AG09309 (cell line): ENCODE measurements around the gene IL1R1.

Source experiments
- DNase-seq: peaks from one replicate; pipeline ENCODE4 v3.0.0-alpha.2; 2010; ENCODE audit warnings: low read depth
- H3K4me3 ChIP-seq: 2 replicates; pipeline ENCODE4 v1.5.1; 2011; ENCODE audit warnings: mild to moderate bottlenecking, low read depth, low read length, moderate library complexity; ENCODE audit not compliant: control insufficient read depth
- TF ChIP-seq, protein P1 (sequence below): IDR thresholded peaks from 2 replicates; pipeline ENCODE4 v1.5.1; 2011; ENCODE audit warnings: mild to moderate bottlenecking, low read depth, low read length, inconsistent platforms; ENCODE audit not compliant: insufficient read depth, control insufficient read depth; ENCODE audit errors: missing control alignments

Gene IL1R1

DNA sequence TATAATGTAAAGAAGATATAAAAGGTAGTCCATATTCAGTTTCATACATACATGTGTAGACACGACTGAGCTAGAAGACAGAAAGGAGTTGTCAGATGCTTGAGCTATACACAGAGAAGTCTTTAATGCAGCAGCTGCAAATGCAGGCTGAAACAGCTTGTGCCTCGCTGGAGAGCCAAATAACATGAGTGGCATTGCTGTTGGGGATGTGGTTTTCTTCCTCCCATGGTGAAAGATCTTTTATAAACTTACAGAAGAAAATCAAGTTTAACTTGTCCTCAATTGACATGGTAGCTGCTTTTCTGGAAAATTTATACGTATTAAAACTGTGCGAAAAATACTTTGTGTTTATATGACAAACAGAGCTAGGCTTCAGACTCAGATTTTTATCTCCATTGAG is 16.4 kb upstream of the IL1R1 start:
- TF ChIP-seq, protein P1, sequence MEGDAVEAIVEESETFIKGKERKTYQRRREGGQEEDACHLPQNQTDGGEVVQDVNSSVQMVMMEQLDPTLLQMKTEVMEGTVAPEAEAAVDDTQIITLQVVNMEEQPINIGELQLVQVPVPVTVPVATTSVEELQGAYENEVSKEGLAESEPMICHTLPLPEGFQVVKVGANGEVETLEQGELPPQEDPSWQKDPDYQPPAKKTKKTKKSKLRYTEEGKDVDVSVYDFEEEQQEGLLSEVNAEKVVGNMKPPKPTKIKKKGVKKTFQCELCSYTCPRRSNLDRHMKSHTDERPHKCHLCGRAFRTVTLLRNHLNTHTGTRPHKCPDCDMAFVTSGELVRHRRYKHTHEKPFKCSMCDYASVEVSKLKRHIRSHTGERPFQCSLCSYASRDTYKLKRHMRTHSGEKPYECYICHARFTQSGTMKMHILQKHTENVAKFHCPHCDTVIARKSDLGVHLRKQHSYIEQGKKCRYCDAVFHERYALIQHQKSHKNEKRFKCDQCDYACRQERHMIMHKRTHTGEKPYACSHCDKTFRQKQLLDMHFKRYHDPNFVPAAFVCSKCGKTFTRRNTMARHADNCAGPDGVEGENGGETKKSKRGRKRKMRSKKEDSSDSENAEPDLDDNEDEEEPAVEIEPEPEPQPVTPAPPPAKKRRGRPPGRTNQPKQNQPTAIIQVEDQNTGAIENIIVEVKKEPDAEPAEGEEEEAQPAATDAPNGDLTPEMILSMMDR: no peak
- no peak overlapping the region for H3K4me3 ChIP-seq
- no peak for DNase-seq

DNA sequence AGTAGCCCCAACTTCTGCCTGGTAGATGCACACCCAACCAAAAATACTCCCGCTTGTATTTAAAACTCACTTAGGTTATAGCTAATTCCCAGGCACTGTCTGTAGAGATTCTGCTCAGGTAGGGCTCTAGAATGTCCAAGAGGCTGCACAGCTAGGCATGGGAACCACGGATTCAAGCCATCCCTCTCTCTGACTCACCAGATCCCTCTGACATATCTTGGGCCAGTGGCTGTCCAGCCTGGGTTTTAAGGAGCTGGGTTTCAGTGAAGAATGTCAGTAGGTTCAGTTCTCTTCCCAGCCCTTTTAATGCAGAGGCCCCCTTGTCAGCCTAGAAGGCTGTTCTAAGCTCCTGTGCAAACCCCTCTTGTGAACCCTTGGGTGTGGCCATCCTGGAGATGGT is 15.9 kb upstream of the IL1R1 start:
- H3K4me3 ChIP-seq: no peak overlapping the region
- TF ChIP-seq, protein P1: no peak
- no peak for DNase-seq

DNA sequence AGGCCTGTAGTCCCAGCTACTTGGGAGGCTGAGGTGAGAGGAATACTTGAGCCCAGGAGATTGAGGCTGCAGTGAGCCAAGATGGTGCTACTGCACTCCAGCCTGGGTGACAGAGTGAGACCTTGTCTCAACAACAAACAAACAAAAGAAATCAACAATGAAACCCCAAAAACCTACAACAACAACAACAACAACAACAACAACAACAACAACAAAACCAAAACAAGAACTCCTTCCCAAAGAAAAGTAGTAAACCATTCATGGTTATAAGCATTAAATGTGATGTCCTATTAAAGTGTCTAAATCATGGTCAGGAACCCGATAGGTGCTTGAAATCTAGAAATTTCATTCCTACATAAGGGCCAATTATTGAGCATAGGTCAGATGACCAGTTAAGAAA is 13.5 kb upstream of the IL1R1 start:
- TF ChIP-seq, protein P1: no peak
- DNase-seq: no peak
- no peak overlapping the region for H3K4me3 ChIP-seq

DNA sequence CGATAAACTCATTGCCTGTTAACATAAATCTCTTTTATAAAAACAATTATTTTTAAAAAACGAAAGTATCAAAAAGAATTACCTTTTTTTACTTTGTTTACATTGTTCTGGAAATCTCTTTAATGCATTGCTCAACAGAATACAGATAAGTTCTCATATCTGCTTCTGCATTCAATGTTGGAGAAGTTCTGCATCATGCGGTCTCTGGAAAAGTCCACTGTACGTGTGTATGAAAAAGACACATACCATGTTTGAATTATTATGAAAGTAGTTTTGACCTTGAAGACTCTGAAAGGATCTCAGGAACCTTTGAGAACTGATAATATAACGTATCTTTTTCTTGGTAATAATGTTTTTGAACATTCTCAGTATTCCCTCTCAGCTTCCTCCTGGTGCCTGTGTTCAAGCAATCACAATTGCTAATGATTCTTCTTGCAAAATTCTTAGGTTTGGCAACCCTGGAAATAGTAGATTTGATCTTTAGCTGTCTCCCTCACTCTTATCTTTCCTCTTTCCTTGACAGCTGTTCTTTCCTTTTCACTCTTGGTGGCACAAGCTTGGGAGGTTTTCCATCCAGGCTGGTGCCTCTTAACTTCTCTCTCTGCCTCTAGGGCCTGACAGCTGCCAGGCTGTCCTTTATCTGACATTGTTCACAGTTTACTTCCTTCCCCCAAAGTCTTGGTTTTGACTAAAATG is 12.4 kb upstream of the IL1R1 start:
- no peak overlapping the region for H3K4me3 ChIP-seq
- TF ChIP-seq, protein P1: no peak
- no peak for DNase-seq

DNA sequence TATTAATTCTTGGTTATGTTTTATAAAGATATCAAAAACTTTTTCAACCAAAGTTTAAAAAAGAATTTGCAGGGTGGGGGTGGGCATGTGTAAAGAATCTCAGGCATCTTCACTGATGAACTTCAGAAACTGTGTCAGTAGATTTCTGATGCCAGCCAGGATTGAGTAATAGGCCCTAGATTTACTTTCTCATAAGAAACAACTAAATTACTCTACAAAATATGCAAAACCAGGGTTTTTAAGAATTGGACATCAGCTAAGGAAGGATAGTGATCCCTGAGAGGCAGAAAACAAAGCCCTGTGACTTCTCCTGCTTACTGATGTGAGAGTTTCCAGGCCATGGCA is 11.9 kb upstream of the IL1R1 start:
- H3K4me3 ChIP-seq: no peak overlapping the region
- DNase-seq: no peak
- TF ChIP-seq, protein P1: no peak

DNA sequence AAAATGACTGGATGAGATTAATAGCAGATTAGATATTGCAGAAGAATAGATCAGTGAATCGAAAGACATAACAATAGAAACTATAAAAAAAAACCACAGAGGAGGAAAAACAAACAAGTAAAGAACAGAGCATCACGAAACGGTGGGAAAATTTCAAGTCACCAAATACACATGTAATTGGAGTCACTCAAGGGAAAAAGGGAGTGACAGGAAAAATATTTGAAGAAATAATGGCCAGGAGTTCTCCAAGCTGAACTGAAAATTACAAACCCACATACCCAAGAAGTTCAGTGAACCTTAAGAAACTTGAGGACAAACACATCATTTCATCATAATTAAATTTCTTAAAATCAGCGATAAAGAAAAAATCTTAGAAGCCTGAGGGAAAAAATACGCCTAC is 11.0 kb upstream of the IL1R1 start:
- TF ChIP-seq, protein P1: no peak

DNA sequence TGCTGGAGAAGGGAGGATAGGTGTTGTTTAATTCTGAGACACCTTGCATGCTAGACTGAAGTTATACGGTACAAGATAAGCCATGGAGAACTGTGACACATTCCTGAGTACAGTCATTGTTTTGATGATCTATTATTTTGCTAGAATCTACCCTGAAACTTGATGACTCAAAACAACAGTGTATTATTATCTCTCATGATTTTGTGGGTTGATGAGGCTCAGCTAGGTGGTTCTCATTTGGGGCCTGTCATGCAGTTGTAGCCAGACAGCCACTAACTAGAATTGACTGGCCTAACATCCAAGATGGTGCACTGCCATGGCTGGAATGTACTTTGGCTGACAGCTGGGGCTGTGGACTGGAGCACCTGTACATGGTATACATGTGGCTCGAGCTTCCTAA is 5.4 kb upstream of the IL1R1 start:
- DNase-seq: no peak

More for the DNA sequence above, 11.0 kb upstream of the IL1R1 start:
- no peak overlapping the region for H3K4me3 ChIP-seq
- no peak for DNase-seq

More for the DNA sequence above, 5.4 kb upstream of the IL1R1 start:
- no peak overlapping the region for H3K4me3 ChIP-seq
- TF ChIP-seq, protein P1: no peak
